ENCODE measurements around the gene ACTN1.
A peak's percentile ranks its signal among the peaks of the same experiment; 100 is the strongest.
"Not testable (repeated sequence)": the region's sequence is repeated elsewhere in the genome, so short reads cannot be mapped to it uniquely, and the experiment has no call there.

ACTN1 gene

DNA sequence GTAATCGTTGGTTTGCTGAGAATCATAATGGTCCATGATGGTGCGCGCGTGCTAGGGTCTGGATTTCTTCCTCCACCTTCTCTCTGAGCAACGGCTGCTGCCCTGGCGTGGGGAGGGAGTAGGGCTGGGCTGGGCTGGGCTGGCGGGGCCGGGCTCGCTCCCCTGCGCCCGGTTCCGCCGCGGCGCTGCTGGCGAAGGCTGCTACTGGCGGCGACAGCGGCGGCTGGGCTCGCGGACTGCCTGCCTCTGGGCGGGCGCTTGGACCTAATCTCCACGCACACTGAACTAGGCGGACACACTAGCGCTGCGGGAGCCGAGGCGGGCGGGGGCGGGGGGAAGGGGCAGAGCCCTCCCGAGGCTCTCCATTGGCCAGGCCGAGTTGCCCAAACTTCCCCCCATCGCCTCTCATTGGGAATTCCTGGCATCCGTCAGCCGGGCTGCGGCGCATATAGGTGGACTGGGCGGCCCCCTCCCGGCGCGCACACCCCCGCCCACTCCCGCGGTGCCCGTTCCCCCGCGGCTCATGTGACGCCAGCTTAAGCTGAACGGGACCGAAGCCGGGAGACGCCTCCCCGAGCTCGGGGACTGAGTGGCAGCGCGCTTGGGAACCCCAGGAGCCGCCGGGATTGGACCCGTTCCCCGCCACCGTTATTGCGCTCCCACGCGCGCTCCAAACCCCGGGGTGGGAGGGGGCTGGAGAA lies at the start of gene ACTN1:
TSS of gene ACTN1 (minus strand) at position 282 of the 701 bp plus-strand sequence. CDS start at position 36, 246 bp downstream.
- Mint-ChIP-seq H3K4me3 (peak within 1 kb of the TSS; percentile 88), H3K9me3 (peaks cover 7% of the 10 kb centered on the region), H3K36me3 (peaks cover 28% of the 10 kb centered on the region), H3K27me3 (peaks cover 62% of the 10 kb centered on the region), H3K27ac (peak within 1 kb of the TSS; percentile 82), H3K4me1 (peaks cover 37% of the 10 kb centered on the region)
- CTCF ChIA-PET: interaction anchor here (1.3 kb wide), 1 partner anchor 111 kb away, joined by 4 read pairs; no protein-coding TSS in a partner anchor
- peak; percentile 68 for DNase-seq

GRCh38 chr14:69027242-69027913 lies 48.3 kb upstream of the ACTN1 start:
- H3K9me3 Mint-ChIP-seq: no peaks in the 10 kb centered on the region
- no peak overlapping the region for H3K27ac Mint-ChIP-seq
- no peaks in the 10 kb centered on the region for H3K4me1 Mint-ChIP-seq
- H3K4me3 Mint-ChIP-seq: no peak overlapping the region
- DNase-seq: no peak
- CTCF ChIA-PET: interaction anchor here (0.7 to 1.4 kb wide), 2 partner anchors 14 to 115 kb away, joined by 3 to 4 read pairs; no protein-coding TSS in a partner anchor
- H3K36me3 Mint-ChIP-seq: no peaks in the 10 kb centered on the region
- peaks cover 12% of the 10 kb centered on the region for H3K27me3 Mint-ChIP-seq

GRCh38 chr14:69023035-69023434 lies 43.9 kb upstream of the ACTN1 start:
- Mint-ChIP-seq H3K27ac (no peak overlapping the region), H3K36me3 (no peaks in the 10 kb centered on the region), H3K27me3 (peaks cover 16% of the 10 kb centered on the region), H3K9me3 (no peaks in the 10 kb centered on the region), H3K4me1 (no peaks in the 10 kb centered on the region), H3K4me3 (no peak overlapping the region)
- DNase-seq: no peak
- CTCF ChIA-PET: interaction anchor here (1.2 to 1.3 kb wide), 2 partner anchors 43 to 112 kb away, joined by 3 read pairs; no protein-coding TSS in a partner anchor

DNA sequence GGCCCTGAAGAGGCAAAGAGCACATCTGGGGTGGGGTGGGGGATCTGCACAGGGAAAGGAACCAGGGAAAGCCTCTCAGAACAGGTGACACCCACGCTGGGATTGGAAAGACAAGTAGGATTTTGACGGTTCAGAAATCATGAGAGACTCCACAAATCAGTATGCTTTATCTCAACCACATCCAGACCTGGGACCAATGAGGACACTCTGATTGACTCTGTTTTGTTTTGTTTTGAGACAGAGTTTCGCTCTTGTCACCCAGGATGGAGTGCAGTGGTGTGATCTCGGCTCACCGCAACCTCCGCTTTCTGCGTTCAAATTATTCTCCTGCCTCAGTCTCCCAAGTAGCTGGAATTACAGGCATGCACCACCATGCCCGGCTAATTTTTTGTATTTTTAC lies 43.0 kb upstream of the ACTN1 start:
- H3K9me3 Mint-ChIP-seq, H3K27ac Mint-ChIP-seq, H3K4me3 Mint-ChIP-seq, H3K36me3 Mint-ChIP-seq, CTCF ChIA-PET, DNase-seq, H3K4me1 Mint-ChIP-seq: not testable (repeated sequence)
- H3K27me3 Mint-ChIP-seq: peaks cover 12% of the 10 kb centered on the region

- Mint-ChIP-seq H3K4me3 (no peak overlapping the region), H3K27me3 (peaks cover 8% of the 10 kb centered on the region), H3K27ac (no peak overlapping the region), H3K9me3 (no peaks in the 10 kb centered on the region), H3K36me3 (no peaks in the 10 kb centered on the region), H3K4me1 (no peaks in the 10 kb centered on the region)
- CTCF ChIA-PET: no interaction called here
- no peak for DNase-seq
These were observed 38.6 kb upstream of the ACTN1 start for GRCh38 chr14:69017706-69018105.

DNA sequence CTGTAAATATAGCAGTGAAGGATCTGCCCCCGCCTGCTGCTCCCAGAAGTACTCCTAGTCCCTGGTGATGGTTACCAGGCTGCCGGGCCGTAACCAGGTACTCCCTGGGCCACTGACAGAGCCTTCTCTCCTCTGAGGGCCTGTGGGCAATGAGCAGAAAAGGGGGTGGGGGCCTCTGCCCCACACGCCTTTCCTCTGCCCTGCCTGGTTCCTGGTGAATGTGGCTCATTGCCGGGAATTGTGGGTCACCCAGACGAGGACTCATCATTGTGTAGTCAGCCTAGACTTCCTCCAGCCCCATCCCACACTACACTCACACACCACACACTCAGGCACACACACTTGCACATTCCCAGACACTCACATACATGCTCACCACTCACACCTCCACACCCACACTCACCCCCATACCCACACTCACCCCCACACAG lies 35.7 kb upstream of the ACTN1 start:
- peaks cover 6% of the 10 kb centered on the region for H3K4me1 Mint-ChIP-seq
- no peak overlapping the region for H3K4me3 Mint-ChIP-seq
- CTCF ChIA-PET: no interaction called here
- no peak for DNase-seq
- H3K9me3 Mint-ChIP-seq: no peaks in the 10 kb centered on the region
- H3K27ac Mint-ChIP-seq: no peak overlapping the region
- H3K36me3 Mint-ChIP-seq: no peaks in the 10 kb centered on the region
- peaks cover 10% of the 10 kb centered on the region for H3K27me3 Mint-ChIP-seq

DNA sequence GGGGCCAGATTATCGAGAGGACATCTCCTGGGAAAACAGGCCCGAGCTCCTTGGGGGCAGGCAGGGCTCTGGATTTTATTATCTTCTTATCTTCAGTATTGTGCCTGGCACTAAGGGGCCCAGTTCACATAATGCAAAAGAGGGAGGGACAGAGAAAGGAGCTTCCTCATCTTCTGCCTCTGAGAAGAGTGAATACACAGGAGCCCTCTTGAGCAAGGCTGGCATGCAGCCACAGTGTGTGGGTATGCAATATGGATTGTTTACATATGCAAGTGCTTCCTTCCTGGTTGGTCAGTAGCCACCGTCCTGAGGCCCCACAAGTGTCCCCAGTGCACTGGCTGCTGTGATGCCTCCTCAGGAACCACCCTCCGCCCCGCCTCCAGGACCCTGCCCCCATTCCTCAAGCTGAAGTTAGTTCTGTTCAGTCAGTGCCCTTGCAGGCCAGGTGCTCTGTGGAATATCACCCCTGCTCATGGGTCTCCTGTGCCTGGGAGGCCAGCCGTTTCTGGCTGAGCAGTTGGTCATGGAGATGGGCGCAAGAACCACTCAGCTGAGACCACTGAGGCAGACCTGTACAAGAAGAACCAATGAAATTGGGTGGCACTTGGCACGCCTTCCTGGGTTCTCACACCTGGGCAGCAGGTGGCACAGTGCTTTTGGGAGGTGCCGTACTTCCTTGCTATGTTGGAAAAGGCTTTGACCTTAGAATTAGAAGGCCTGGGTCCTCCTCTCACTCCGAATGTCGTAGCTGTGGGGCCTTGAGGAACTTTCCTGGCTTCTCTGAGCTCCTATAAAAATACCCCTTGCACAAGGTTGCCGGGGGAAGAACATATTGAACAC lies 35.1 kb upstream of the ACTN1 start:
- H3K27me3 Mint-ChIP-seq: peaks cover 9% of the 10 kb centered on the region
- no peak overlapping the region for H3K27ac Mint-ChIP-seq
- no peak for DNase-seq
- no peaks in the 10 kb centered on the region for H3K36me3 Mint-ChIP-seq
- H3K4me1 Mint-ChIP-seq: peaks cover 6% of the 10 kb centered on the region
- no peaks in the 10 kb centered on the region for H3K9me3 Mint-ChIP-seq
- CTCF ChIA-PET: no interaction called here
- no peak overlapping the region for H3K4me3 Mint-ChIP-seq

DNA sequence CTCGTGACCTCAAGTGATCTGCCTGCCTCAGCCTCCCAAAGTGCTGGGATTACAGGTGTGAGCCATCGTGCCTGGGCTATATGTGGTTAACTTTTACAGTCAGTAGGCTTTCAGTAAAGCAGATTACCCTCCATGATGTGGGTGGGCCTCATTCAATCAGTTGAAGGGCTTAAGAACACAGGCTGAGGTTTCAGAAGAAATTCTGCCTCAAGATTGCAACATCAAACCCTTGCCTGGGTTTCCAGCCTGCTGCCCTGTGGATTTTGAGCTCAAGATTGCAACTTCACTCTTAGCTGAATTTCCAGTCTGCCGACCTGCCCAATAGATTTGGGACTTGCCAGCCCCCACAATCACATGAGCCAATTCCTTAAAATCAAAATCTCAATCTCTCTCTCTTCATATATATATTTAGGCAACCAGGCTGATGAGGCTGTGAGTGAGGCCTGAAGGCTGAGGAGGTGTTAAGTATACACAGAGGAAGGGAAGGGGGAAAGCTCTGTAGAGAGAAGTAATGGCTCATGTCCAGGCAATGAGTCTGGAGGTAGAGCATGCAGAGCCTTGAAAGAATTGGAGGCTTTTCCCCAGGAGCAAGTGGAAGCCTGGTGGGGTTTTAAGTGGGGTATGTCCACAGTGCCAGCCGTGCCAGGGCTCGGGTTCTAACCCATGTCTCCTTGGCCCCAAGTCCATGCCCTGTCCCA lies 33.3 kb upstream of the ACTN1 start:
- H3K4me1 Mint-ChIP-seq: peaks cover 6% of the 10 kb centered on the region
- H3K27ac Mint-ChIP-seq: no peak overlapping the region
- H3K4me3 Mint-ChIP-seq: no peak overlapping the region

GRCh38 chr14:69010648-69011047 lies 31.5 kb upstream of the ACTN1 start:
- H3K4me3 Mint-ChIP-seq: no peak overlapping the region
- no peaks in the 10 kb centered on the region for H3K36me3 Mint-ChIP-seq
- no peaks in the 10 kb centered on the region for H3K9me3 Mint-ChIP-seq
- no peak overlapping the region for H3K27ac Mint-ChIP-seq
- CTCF ChIA-PET: no interaction called here
- peaks cover 6% of the 10 kb centered on the region for H3K4me1 Mint-ChIP-seq
- H3K27me3 Mint-ChIP-seq: peaks cover 10% of the 10 kb centered on the region
- no peak for DNase-seq

More for the DNA sequence above, 33.3 kb upstream of the ACTN1 start:
- DNase-seq: no peak
- Mint-ChIP-seq H3K9me3 (no peaks in the 10 kb centered on the region), H3K27me3 (peaks cover 4% of the 10 kb centered on the region), H3K36me3 (no peaks in the 10 kb centered on the region)
- CTCF ChIA-PET: interaction anchor here (0.6 to 1.1 kb wide), 3 partner anchors 10 to 36 kb away, joined by 3 to 4 read pairs (median 3); no protein-coding TSS in a partner anchor

- peaks cover 6% of the 10 kb centered on the region for H3K4me1 Mint-ChIP-seq
- H3K4me3 Mint-ChIP-seq: no peak overlapping the region
- DNase-seq: no peak
- H3K27me3 Mint-ChIP-seq: peaks cover 18% of the 10 kb centered on the region
- H3K27ac Mint-ChIP-seq: no peak overlapping the region
- no peaks in the 10 kb centered on the region for H3K9me3 Mint-ChIP-seq
- H3K36me3 Mint-ChIP-seq: no peaks in the 10 kb centered on the region
- CTCF ChIA-PET: interaction anchor here (0.9 kb wide), 1 partner anchor 11 kb away, joined by 3 read pairs; no protein-coding TSS in a partner anchor
These were observed 29.4 kb upstream of the ACTN1 start for GRCh38 chr14:69008421-69008884.

DNA sequence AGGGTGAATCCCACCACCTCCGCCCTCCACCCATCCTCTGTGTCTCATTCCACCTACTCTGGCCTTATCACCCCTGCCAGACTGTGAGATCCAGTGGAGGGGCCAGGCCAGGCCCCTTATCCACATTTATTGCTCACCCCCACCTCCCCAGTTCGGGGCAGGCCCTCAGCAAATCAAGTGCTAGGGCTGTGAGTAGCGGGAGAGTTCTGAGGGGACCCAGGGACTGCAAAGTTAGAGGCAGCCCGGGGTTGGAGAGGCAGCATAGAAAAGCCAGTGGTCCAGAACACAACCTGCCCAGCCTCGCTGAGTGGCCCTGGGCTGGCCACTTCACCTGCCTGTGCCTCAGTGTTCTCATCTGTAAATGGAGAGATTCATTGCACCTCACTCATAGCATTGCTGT lies 27.2 kb upstream of the ACTN1 start:
- CTCF ChIA-PET: no interaction called here
- DNase-seq: no peak
- H3K4me1 Mint-ChIP-seq: peaks cover 11% of the 10 kb centered on the region
- no peak overlapping the region for H3K4me3 Mint-ChIP-seq
- H3K27me3 Mint-ChIP-seq: peaks cover 18% of the 10 kb centered on the region
- no peak overlapping the region for H3K27ac Mint-ChIP-seq
- no peaks in the 10 kb centered on the region for H3K9me3 Mint-ChIP-seq
- no peaks in the 10 kb centered on the region for H3K36me3 Mint-ChIP-seq

DNA sequence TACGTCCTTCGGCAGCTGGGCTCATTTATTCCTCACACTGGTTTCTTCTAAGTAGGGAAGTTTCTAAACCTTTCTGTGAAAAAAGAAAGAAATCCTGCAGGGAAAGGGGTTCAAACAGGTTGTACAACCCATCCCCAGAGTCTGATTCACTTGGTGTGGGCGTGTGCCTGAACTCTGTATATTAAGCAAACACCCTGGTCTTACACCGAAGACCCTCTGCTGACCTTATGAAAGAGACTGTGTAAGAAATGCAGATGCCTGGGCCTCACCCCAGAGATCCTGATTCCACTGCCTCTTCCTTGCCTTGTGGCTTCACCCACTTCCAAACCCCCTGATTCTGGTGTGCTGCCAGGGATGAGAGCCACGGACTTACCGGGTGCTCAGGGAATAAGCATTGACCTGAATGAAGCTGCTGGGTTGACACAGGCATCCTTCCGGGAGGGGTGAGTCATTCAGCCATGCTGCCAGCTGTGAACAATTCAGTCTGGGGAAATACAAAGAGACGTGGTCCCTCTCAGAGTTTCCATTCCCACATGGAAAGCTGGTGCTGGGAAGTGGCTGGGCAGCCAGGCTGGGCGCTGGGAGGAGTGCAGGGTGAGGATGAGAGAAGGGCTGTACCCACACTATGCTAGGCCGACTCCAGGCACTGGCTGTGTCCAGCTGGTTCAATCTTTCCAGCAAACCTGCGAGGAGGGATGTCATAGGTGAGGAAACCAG lies 26.5 kb upstream of the ACTN1 start:
- Mint-ChIP-seq H3K9me3 (no peaks in the 10 kb centered on the region), H3K36me3 (no peaks in the 10 kb centered on the region), H3K27me3 (peaks cover 16% of the 10 kb centered on the region), H3K27ac (no peak overlapping the region), H3K4me3 (no peak overlapping the region), H3K4me1 (peaks cover 7% of the 10 kb centered on the region)
- DNase-seq: no peak
- CTCF ChIA-PET: no interaction called here

GRCh38 chr14:69004731-69005431 lies 25.8 kb upstream of the ACTN1 start:
- Mint-ChIP-seq H3K9me3 (no peaks in the 10 kb centered on the region), H3K4me1 (peaks cover 4% of the 10 kb centered on the region), H3K36me3 (no peaks in the 10 kb centered on the region), H3K27me3 (peaks cover 14% of the 10 kb centered on the region), H3K27ac (no peak overlapping the region), H3K4me3 (no peak overlapping the region)
- CTCF ChIA-PET: no interaction called here
- no peak for DNase-seq
